ENCODE measurements around the gene DNAJC5. TPM values are rescaled to one million over a fixed set of nuclear protein-coding genes. Genes with fewer than 3 reads are reported as not detected.

Gene DNAJC5
- total and polyA plus RNA-seq, 2 of the 8 experiments (the other 6 are each of a cell fraction or from before 2014, with no cell fraction given) = 19.2 to 31.2 TPM

- Histone ChIP-seq H2AK5ac (ENCODE audit: low read depth, low read length) (no peak overlapping the region), H3K4me1 (replicated peaks in 1 of 4; ENCODE audit: control insufficient read depth in 3 of 4, insufficient read depth in 4 of 4, low read length in 3 of 4) (peaks cover 0 to 2% (median 0%) of the 10 kb centered on the region in 4 experiments; a peak in 1 of 7 replicates), H4K8ac (ENCODE audit: extremely low read depth, insufficient read depth, low read length) (no peak overlapping the region), H3K27me3 (replicated peaks in 1 of 4; ENCODE audit: control insufficient read depth in 3 of 4, extremely low read depth in 1 of 4, insufficient read depth in 3 of 4, low read length in 3 of 4) (no peaks in the 10 kb centered on the region), H2BK12ac (ENCODE audit: low read depth, low read length) (no peak overlapping the region), H3K23me2 (ENCODE audit: low read depth, low read length) (no peaks in the 10 kb centered on the region; the same call in 1 of the 2 replicates), H3K18ac (ENCODE audit: extremely low read depth, low read length) (no peak overlapping the region), H3K36me3 (ENCODE audit: control insufficient read depth in 2 of 4, insufficient read depth in 4 of 4, low read length in 3 of 4) (peaks cover 6 to 22% (median 13%) of the 10 kb centered on the region in 4 experiments), H3K14ac (ENCODE audit: insufficient read length) (no peak overlapping the region), H2AFZ (ENCODE audit: low read length) (no peak overlapping the region), H4K91ac (replicated peaks; ENCODE audit: insufficient read length, low read length) (no peak overlapping the region), H3K79me2 (ENCODE audit: control insufficient read depth in 1 of 2, insufficient read depth in 2 of 2, low read length in 2 of 2) (0 out of 4 replicates have a peak, but pooled peaks cover 0 to 1% of the 10 kb centered on the region in 2 experiments), H3K56ac (replicated peaks; ENCODE audit: insufficient read length, low read depth, low read length) (no peak overlapping the region), H2BK20ac (ENCODE audit: low read length) (no peak overlapping the region), H2BK5ac (ENCODE audit: low read depth, low read length) (no peak overlapping the region), H2BK120ac (replicated peaks; ENCODE audit: low read depth, low read length) (no peak overlapping the region), H2BK15ac (ENCODE audit: low read length) (no peak overlapping the region), H3K9me3 (ENCODE audit: insufficient read depth in 2 of 2, low read depth in 1 of 2, low read length in 1 of 2) (no peaks in the 10 kb centered on the region), H3K27ac (ENCODE audit: low read depth, low read length) (no peak overlapping the region), H3K79me1 (ENCODE audit: low read depth, low read length) (peaks cover 7% of the 10 kb centered on the region), H4K5ac (ENCODE audit: insufficient read length, low read depth, low read length) (no peak overlapping the region), H3K4me2 (ENCODE audit: insufficient read depth in 1 of 2, low read depth in 2 of 2, low read length in 2 of 2) (no peak overlapping the region), H3K9ac (replicated peaks in 1 of 4; ENCODE audit: extremely low read depth in 1 of 4, low read depth in 3 of 4, low read length in 3 of 4) (no peak overlapping the region), H4K20me1 (replicated peaks in 1 of 2; ENCODE audit: control insufficient read depth in 1 of 2, insufficient read depth in 2 of 2, low read length in 2 of 2) (peaks cover 9 to 13% of the 10 kb centered on the region in 2 experiments), H3K23ac (ENCODE audit: insufficient read length) (no peak overlapping the region), H3K4ac (replicated peaks; ENCODE audit: insufficient read length, low read depth, low read length) (no peak overlapping the region), H3K4me3 (ENCODE audit: extremely low read depth in 1 of 4, insufficient read depth in 2 of 4, low read depth in 3 of 4, low read length in 4 of 4) (no peak overlapping the region)
- TF ChIP-seq JUN (IDR thresholded peaks at IDR 0.05; ENCODE audit: low read depth, low read length) = no peak
- 91% methylated on average over 7 of the region's 7 CpGs; no CpG with 5 or more reads in 1 of the 2 experiments for WGBS, 2 experiments (ENCODE audit: extremely low coverage in 1 of 2, insufficient coverage in 1 of 2, insufficient read length in 1 of 2, insufficient replicate concordance in 2 of 2, low coverage in 1 of 2, low lambda C conversion rate in 2 of 2, missing lambda C conversion rate in 1 of 2)
- POLR2A ChIA-PET (ENCODE audit: partially characterized antibody) = interaction anchor here (0.8 to 1.3 kb wide), 2 partner anchors 18 to 25 kb away, joined by 3 read pairs; no protein-coding TSS in a partner anchor
- DNase-seq (ENCODE audit: low read depth in 1 of 2, low spot score in 2 of 2) (no peak), FAIRE-seq (no peak)
- CTCF ChIA-PET (ENCODE audit: partially characterized antibody) = interaction anchor here (0.8 to 1.8 kb wide), 5 partner anchors 20 to 90 kb away, joined by 3 to 5 read pairs (median 4); partner anchors contain the start of gene PRPF6
Observed at GRCh38 chr20:63890201-63890576, 4.7 kb upstream of the DNAJC5 start.

All from H1 (cell line).